ENCODE results near the gene PTN. TPM values are rescaled to one million over a fixed set of nuclear protein-coding genes. Genes with fewer than 3 reads are reported as not detected.
"Not testable (repeated sequence)": the region's sequence is repeated elsewhere in the genome, so short reads cannot be mapped to it uniquely, and the experiment has no call there.

Gene PTN
- polyA plus RNA-seq, 4 donors, result 111 to 277 (median 148) TPM

DNA sequence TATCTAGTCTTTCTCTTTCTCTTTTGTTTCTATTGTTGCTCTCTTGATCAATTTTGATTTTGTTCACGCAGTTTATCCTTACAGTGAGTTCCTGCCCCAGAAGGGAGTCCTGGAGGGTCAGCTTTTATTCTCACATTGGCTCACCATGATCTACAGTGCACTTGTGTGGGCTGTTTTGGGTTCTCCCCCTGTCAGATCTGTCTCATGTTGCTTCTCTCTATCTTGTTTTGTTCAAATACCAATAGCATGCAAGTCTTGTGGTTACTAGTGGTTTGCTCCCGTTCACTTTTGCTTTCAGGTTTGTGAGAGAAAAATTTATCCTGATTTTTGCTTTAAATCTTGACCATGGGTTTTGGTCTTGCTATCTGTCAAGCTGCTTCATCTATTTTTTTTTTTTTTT lies 74.3 kb downstream of the PTN start:
- DNase-seq (ENCODE audit: low read depth in 4 of 4, low spot score in 3 of 4), result no peak

DNA sequence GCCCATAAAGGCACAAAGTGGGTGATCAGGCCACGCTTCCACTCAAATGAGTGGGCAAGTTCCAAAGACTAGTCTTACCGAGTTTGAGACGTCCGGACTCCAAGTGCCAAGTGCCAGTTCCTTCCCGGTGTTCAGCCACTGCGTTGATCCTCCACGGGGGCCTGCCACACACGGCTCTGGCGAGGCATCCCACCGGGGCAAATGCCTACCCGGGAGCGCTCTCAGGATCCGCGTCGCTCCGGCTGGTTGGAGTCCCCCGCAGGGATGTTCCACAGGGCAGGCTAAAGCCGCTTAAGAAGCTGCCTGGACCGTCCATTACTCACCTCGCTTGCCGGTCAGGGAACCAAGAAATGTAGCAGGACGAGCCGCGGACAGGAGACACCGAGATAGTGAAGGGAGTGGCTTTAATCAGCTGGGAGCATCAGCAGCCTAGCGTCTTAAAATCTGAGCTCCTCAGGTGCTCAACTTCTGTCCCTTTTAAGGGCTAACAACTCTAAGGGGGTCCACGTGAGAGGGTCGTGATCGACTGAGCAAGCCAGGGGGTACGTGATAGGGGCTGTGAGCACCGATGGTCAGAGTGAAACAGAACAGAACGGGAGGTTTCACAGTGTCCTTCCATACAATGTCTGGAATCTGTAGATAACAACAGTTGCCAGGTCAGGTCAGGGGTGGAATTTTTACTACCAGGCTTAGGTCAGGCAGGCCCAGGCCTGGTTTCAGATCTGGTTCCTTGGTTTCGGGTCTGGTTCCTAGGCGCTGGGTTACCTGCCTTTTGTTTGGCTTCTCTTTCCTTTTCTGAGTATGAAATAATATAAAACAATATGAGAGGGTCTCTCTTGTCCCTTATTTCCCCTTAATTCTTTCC lies 75.3 kb downstream of the PTN start:
- not testable (repeated sequence) for DNase-seq (ENCODE audit: low read depth in 4 of 4, low spot score in 3 of 4)

DNA sequence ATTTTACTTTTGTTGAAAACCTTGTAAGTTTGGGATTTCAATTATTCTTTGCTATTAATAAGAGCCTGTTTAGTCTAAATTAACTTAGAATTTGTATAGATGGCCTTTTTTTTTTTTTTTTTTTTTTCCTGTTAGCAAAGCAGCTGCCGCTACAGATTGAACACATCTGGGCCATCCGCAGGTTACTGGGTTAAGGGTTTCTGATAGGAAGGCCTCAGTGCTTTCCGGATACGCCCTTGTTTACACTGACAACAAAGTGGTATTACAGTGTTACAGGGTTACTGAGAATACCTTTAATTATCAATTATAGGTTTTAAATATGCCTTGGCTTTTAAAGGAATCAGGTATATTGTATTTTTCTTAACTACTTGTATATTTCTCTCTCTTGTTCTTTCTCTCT lies 76.8 kb downstream of the PTN start:
- no peak for DNase-seq (ENCODE audit: low read depth in 4 of 4, low spot score in 3 of 4)

DNA sequence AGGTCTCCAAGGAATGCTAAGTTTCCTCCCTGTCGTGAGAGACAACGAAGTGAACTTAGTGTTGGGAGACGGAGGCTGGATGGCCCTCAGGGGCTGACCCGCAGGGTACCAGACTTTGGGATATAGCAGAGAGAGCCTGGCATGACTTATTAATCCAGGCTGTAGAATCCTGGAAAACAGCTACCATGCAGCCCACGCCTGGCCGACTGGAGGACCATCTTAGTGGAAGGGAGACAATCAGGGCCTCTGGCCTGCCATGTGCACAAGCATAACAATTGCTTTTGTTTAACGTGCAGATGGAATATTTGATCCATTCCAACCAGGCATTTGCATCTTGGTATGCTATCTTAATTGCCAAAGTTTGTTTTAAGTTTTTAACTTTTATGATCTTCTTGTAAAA lies 78.1 kb downstream of the PTN start:
- DNase-seq (ENCODE audit: low read depth in 4 of 4, low spot score in 3 of 4), result not testable (repeated sequence)

DNA sequence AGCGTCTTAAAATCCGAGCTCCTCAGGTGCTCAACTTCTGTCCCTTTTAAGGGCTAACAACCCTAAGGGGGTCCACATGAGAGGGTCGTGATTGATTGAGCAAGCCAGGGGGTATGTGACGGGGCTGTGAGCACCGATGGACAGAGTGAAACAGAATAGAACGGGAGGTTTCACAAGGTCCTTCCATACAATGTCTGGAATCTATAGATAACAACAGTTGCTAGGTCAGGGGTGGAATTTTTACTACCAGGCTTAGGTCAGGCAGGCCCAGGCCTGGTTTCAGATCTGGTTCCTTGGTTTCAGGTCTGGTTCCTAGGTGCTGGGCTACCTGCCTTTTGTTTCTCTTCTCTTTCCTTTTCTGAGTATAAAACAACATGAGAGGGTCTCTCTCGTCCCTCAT lies 80.9 kb downstream of the PTN start:
- no peak for DNase-seq (ENCODE audit: low read depth in 4 of 4, low spot score in 3 of 4)

DNA sequence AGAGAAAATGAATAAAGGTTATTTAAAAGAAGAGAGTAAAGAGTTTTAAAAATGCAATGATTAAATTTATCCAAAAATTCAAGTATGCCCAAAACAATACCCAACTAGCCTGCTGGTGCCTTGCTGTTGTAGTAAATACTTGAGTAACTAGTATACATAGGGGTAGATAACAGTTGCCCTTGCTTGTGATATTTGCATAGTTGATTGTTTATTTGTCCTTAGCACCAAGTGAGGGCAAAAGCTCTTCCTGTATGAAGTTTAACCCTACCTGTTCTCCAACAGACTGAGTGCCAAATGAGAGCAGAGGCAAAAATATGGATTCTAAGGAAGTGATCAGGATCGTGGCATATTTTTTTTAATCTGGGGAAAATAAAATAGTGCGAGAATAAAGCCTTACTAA lies 85.0 kb downstream of the PTN start:
- no peak for DNase-seq (ENCODE audit: low read depth in 4 of 4, low spot score in 3 of 4)

DNA sequence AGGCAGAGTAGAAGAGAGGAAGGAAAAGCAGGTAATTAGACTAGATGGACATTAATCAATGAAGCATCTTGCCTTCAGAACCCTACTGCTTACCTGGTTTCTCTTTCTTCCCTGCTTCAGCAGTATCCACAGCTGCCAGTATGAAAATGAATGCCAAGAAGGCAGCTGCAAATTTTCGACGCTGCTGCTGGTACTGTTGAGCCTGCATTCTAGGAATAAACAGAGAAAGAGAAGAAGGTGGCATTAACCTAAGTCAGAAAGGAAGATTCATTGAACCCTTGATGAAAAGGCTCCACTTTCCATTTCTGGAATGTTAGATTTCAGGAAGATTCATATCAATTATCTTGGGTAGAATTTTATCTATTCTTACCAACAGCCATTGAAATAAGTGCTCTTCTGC lies 88.8 kb downstream of the PTN start:
- no peak for DNase-seq (ENCODE audit: low read depth in 4 of 4, low spot score in 3 of 4)

DNA sequence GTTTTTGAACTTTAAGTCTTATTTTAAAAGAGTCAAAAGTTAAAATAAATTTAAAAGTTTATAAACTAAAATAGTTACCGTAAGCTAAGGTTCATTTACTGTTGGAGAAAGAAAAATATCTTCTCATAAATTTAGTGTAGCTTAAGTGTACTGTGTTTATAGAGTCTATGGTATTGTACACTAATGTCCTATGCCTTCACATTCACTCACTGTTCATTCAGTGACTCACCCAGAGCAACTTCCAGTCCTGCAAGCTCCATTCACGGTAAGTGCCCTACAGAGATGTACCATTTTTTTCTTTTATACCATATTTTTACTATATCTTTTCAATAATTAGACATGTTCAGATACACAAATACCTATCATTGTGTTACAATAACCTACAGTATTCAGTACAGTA lies 97.6 kb downstream of the PTN start:
- no peak for DNase-seq (ENCODE audit: low read depth in 4 of 4, low spot score in 3 of 4)

DNA sequence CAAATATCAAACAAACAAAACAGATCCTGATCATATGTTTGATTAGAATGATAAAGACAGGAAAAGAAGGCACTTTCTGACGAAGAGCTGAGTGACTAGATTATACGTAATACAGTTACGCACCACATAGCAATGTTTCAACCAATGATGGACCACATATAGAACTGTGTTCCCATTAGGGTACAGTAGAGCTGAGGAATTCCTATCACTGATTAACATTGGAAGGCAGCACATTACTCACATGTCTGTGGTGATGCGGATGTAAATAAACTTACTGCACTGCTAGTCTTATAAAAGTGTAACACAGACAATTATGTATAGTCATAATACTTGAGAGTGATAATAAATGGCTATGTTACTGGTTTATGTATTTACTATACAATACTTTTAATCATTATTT lies 98.3 kb downstream of the PTN start:
- no peak for DNase-seq (ENCODE audit: low read depth in 4 of 4, low spot score in 3 of 4)

DNA sequence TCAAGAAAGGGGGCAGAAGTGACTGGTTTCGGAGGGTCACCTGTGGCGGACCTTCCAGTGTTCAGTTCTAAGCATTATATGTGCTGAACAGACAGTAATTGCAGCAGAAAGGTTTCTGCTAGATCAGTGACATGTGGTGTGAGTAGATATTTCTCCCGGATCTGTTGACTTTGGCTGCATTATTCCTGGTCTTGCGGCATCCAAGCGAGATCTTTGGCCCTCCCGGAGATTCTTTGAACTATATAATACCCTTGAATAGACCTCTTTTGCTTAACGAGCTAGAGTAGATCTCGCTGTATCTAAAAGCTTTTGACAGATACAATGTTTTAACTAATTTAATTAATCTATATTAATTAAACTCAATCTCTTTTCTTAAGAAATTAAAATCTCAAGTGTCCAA lies 99.8 kb downstream of the PTN start:
- no peak for DNase-seq (ENCODE audit: low read depth in 4 of 4, low spot score in 3 of 4)

DNA sequence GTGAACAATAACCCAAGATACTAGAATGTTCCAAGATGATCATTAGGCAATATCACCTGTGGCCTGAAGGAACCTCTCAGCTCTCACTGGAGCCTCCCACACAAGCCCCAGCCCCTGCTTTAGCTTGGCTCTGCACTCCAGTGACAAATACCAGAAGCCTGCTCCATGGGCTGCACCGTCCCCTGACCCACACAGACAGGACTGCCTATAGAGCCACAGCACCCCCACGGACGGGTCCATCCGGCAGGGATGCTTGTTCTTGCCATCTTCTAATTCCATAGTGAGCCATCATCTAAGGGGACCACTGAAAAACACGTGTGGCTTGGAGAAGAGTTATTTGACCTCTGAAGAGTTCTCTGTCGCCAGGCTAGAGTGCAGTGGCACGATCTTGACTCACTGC lies 100.9 kb downstream of the PTN start:
- DNase-seq (ENCODE audit: low read depth in 4 of 4, low spot score in 3 of 4), result no peak

DNA sequence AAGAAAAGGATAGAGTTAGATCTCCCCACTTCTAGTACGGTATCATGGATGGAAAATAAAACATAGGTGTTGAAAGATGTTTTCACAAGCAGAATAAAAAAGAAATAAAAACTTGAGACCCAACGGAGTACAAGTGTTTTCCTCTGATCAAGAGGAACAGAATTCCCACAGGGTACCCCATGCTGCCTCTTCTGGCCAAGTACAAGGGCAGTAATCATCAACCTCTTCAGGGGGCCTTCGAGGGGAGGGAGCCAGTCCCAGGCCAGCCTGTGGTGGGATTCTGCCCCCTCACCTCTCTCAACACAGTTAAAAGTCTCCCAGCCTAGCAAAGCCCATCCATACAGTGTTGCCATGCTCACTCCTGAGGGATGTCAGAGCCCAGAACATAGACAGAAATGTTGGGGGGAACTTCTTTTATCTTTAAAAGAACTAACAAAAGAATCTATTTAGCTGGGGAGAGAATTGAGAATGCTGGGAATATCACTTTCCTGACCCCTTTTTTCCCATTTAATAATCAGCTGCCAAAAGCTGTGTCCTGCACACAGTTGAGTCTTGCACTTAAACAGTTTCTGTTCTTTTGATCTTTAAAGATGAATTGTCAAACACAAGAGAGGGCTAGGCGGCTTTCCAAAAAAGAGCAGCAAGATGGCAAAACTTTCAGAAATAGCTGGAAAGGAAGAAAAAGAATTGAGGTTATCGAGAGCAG lies 101.7 kb downstream of the PTN start:
- DNase-seq (ENCODE audit: low read depth in 4 of 4, low spot score in 3 of 4), result no peak

DNA sequence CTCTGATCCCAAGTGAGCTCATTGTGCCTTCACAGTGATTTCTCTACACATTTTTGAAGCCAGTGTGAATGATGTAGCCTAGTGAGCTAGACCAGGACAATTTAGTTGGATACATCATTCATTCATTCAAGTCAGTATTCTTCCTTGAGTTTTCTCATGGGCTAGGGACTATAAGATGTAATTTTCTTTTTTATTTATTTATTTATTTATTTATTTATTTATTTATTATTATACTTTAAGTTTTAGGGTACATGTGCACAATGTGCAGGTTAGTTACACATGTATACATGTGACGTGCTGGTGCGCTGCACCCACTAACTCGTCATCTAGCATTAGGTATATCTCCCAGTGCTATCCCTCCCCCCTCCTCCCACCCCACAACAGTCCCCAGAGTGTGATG lies 104.3 kb downstream of the PTN start:
- not testable (repeated sequence) for DNase-seq (ENCODE audit: low read depth in 4 of 4, low spot score in 3 of 4)

DNA sequence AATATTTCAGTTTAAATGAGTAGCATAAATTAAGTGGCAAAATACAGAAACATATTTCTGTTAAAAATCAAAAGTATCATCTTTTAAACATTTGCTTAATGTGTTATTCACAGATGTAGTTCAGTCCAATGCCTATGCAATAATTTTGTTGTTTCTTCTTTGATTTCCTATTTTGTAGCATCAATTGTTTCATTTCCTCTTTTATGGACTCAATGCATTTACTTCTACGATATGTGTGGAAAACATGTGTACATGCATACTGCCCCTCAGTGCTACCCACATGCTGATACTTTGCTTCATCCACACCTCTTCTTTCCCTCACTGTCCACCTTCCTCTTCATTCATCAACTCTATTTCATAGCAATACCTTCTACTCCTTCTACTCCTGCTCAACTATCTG lies 108.1 kb downstream of the PTN start:
- DNase-seq (ENCODE audit: low read depth in 4 of 4, low spot score in 3 of 4), result no peak

DNA sequence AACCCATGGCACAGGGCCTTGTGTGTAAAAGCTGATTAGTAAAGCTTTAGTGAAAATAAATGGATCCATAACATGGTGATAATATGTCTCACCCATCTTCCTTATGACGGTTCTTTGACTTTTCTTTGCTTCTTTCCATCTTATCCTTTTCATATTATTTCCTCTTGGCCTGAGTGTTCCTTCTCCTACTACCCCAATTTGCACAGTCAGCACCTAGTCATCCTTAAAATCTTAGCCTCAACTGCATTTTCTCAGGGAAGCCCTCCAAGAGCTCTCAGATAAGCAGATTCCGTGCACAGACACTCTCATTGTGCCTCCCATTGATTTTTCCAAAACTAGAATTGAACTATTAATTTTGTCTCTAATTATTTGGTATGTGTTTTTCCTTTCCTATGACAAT lies 112.4 kb downstream of the PTN start:
- DNase-seq (ENCODE audit: low read depth in 4 of 4, low spot score in 3 of 4), result no peak

DNA sequence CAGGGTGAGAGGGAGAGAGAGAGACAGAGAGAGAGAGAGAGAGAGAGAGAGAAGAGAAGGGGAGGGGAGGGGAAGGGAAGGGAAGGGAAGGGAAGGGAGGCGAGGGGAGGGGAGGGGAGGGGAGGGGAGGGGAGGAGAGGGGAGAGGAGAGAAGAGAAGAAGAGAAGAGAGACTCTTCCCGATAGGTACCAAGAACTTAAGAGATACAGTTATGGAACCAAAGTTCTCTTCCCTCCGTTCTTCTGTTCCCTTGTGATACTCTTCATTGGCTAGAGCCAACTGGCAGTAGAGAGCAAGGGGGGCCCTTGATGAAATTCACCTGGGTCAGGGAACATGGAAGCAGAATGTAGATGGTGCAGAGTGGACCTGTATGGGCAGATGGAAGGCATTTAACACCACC lies 122.1 kb downstream of the PTN start:
- DNase-seq (ENCODE audit: low read depth in 4 of 4, low spot score in 3 of 4), result no peak

DNA sequence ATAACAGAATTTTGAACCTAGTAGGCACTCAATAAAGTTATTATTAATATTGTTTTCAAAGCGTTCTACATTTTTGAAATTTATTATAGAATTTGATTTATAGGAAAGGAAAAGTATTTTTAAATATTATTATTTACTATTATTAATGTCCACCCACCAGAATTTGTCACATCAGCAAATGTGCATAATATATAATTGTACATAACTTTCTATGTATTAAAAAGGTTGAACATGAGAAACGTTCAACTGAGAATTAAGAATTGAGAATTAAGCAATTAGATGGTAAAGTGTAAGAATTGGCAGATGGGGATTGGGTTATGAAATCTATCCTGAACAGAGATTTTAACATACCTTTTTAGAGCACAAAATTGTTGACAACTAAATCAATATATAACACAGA lies 129.8 kb downstream of the PTN start:
- no peak for DNase-seq (ENCODE audit: low read depth in 4 of 4, low spot score in 3 of 4)

DNA sequence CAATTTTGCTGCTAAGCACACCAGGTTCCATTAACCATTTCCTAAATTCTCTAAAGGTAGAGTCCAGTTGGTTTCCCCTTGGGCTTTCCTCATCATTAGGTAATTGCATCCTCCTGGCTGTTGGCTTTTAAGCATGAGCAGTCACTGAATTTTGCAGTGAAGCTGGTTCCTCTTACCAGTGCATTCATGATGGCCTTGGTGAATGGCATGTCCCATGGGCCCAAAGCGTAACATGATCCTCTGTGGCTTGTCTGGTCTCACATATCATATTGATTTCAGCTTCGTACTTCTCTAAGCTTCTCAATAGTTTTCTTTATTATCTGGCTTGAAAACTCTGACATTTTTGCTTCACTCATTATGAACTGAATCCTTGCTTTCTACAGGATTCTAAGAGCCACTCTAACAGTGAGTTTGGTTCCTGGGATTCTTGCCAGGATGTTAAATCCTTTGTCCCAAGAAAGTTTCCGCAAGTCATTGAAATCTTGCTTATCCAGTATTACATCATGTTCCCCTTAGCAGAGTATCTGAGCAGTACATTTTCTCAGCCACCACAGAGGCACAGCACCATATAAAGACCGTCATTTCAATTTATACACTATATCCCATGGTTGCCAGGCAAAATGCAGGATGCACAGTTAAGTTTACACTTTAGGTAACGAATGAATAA lies 134.2 kb downstream of the PTN start:
- DNase-seq (ENCODE audit: low read depth in 4 of 4, low spot score in 3 of 4), result no peak

DNA sequence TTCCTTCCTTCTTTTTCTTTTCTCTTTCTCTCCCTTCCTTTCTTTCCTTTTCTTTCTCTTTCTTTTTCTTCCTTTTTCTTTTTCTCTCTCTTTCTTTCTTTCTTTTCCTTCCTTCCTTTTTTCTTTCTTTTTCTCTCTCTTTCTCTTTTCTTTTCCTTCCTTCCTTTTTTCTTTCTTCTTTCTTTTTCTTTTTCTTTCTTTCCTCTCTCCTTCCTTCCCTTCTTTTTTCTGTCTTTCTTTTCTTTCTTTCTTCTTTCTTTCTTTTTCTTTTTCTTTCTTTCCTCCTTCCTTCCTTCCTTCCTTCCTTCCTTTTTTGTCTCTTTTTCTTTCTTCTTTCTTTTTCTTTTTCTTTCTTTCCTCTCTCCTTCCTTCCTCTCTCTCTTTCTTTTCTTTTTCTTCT lies 136.8 kb downstream of the PTN start:
- DNase-seq (ENCODE audit: low read depth in 4 of 4, low spot score in 3 of 4), result no peak

DNA sequence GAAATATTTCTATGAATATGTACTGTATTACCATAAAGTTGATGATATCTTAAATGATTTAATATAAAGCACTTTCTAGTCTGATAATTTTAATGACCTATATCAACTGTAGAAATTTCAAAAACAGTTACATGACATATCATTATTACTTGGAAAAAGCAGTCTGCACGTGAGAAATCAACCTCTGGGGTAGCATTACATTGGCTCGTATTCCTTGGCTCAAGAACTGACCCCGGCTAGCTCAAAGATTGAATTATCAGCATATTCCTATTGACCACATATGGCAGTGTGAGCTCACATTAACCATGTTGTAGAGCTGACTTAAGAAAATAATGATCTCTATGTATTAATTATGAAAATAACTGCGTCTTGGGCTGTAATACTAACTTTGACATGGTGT lies 139.3 kb downstream of the PTN start:
- no peak for DNase-seq (ENCODE audit: low read depth in 4 of 4, low spot score in 3 of 4)

DNA sequence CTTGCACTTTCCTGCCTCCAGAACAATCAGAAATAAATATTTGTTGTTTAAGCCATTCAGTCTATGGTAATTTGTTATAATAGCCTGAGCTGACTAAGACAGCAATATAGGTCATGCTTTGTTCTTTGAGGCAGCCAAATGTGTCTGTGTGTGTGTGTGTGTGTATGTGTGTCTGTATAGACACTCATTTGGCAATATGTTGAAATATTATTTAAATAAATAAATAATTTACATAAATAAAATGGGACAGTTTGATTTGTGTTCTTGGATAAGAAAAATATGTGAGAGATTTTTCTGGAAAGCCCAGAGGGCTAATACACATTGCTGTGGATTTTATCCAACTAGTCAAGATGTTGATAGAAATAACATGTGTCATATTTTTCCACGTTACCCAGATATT lies 140.2 kb downstream of the PTN start:
- no peak for DNase-seq (ENCODE audit: low read depth in 4 of 4, low spot score in 3 of 4)

DNA sequence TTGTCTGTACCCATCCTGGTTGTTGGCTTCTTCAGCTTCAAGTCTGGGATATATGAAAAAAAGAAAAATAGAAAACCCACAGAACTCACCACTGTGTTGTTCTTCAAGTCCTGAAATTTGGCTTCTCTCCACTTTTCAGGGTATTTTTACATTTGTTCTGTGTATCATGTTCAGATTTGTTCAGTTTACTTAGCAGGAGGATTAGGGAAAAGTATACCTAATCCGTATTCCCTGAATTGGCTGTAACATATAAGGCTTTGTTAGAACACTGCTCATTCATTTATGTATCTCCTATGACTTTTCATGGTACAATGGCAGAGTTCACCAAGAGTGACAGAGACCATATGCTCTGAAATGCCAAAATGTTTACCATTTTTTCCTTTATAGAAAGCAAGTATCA lies 146.9 kb downstream of the PTN start:
- DNase-seq (ENCODE audit: low read depth in 4 of 4, low spot score in 3 of 4), result no peak

Data from left renal pelvis (tissue), 4 donors.